AG09319 (cell line): Measurements from ENCODE around the gene SOCS1.

Experiments used
- DNase-seq: peaks from one replicate; pipeline ENCODE4 v3.0.0-alpha.2; 2010; ENCODE audit warnings: low read depth; ENCODE audit errors: extremely low read depth
- TF ChIP-seq, protein P1 (sequence below): IDR thresholded peaks from 2 replicates; pipeline ENCODE4 v1.5.1; 2011; ENCODE audit warnings: low read depth, mild to moderate bottlenecking, inconsistent platforms, low read length, moderate library complexity

The SOCS1 gene

DNA sequence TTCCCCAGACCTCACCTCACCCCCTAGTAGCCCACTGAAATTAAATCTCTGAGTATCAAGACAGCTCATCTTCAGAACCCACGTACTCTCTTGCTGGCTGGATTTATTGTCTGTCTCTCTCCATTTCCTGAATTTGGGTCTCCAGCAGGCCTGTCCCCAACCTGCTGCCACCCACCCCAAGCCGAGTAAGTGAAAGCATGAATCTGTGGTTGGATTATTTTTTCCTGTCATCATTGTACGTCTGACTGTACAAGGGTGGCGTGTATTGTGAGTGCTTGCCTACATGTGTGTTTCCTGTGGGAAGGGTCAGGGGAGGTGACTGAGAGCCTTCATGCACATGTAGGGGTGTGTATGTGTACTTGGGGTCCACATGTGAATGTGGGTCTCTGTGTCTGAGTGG is 7.7 kb upstream of the SOCS1 start:
- TF ChIP-seq, protein P1, sequence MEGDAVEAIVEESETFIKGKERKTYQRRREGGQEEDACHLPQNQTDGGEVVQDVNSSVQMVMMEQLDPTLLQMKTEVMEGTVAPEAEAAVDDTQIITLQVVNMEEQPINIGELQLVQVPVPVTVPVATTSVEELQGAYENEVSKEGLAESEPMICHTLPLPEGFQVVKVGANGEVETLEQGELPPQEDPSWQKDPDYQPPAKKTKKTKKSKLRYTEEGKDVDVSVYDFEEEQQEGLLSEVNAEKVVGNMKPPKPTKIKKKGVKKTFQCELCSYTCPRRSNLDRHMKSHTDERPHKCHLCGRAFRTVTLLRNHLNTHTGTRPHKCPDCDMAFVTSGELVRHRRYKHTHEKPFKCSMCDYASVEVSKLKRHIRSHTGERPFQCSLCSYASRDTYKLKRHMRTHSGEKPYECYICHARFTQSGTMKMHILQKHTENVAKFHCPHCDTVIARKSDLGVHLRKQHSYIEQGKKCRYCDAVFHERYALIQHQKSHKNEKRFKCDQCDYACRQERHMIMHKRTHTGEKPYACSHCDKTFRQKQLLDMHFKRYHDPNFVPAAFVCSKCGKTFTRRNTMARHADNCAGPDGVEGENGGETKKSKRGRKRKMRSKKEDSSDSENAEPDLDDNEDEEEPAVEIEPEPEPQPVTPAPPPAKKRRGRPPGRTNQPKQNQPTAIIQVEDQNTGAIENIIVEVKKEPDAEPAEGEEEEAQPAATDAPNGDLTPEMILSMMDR = no peak
- no peak for DNase-seq

DNA sequence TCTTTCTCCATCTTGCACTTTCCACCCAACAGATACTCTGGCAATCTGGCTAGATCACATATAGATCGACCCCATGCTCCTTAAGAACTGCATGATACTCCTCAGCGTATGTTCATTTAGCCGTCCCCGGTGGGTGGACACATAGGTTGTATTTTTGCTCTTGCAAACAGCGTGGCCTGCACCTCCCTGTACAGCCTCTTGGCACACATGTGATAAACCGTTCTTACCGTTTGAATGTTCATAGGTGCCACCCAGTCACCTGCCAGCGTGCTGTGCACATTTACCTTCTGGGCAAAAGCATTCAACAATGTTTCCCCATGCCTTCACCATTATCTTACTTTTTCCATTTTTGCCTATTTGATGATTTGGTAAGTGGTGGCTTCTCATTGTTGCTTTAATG is 6.9 kb upstream of the SOCS1 start:
- no peak for DNase-seq
- TF ChIP-seq, protein P1 = no peak

DNA sequence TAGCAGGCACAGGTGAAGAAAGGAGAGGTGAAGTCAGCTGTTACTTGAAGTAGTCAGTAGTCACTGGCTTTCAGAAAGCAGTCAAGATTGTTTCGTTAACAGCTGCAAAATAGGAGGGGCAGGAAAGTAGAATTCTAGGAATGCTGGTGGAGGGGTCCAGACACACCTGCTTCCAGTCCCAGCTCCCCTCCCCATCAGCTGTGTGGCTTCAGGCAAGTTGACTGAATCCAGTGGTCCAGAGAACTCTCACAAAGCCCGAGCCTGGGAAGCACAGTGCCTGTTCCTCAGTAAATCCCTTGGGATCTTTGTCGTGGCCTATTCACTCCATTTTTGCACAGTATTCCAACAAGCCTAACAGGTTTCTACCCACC is 4.6 kb upstream of the SOCS1 start:
- DNase-seq = no peak
- TF ChIP-seq, protein P1 = no peak

DNA sequence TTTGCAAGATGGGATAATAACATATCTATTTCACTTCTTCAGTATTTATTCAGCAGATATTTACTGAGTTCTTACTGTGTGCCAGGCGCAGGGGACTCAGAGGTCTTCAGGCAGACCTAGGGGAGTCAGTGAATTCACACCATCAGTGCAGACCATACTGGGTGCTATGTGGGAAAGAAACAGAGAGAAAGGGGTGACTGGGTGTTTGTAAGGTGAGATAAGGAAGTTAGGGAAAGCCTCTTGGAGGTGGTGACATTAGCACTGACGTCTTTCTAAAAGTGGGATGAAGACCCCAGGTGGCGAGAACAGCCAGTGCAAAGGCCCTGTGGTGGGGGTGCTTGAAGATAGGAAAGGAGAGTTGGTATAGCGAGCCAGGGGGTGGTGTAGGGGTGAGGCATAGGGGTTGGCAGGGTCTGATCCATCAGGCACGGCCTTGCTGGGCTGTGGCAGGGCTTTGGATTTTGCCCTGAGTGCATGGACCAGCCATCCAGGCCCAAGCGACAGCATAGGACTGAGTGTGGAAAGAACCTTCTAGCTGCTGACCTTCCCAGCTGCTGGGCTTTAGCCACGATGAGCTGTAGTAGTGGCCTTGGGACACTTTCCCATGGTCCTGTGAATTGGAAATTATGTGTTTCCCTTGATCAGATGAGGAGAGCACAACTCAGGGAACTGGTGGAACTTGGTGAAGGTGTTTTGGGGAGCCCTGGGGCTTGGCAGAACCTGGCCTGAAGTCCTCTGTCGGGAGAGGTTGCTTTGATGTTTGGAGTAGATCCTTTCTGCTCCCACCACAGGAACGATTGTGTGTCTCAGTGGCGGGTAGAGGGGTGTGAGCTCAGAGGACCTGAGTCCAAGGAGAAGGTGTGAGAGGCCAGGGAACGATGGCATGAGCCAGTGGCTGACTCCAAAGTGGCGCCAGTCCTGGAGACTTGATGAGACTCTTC is 3.9 kb upstream of the SOCS1 start:
- TF ChIP-seq, protein P1 = no peak
- DNase-seq = no peak

DNA sequence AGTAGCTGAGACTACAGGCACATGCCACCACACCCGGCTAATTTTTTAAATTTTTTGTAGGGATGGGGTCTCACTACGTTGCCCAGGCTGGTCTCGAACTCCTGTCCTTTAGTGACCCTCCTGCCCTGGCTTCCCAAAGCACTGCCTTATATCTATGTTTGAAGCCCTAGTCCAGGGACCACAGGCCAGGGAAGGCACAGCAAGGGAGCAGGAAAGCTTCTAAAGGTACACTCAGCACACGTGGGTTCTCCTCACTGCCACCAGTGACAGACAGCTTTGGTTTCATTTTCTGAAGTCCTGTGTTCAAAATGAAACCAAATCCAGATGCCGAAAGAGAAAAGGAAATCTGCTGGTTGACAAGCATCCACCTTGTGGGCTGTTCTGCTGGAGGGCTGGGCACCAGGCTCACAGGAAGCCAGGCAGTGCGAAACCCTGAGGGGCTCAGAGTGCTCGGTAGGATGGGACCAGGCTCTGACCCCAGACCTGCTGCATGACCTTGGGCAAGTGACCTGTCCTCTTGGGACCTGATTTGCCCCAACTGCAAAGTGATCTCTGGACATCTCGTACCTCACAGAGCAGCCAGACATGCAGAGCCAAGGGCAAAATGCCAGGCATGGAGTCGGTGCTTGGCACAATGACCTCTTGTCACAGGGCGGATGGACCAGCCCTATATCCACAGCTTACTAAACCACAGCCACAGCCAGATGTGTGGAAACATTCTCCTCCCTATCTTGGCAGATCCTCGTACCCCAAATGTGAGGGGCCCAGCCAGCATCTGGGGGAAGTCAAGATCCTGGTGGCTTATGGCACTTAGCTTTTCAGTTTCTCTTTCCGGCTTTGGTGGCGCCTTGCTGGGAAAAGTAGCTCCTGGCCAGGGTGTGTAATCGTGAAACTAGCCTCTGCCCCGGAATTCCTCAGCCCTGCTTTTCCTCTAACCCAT is 2.8 kb upstream of the SOCS1 start:
- no peak for DNase-seq
- TF ChIP-seq, protein P1 = no peak

DNA sequence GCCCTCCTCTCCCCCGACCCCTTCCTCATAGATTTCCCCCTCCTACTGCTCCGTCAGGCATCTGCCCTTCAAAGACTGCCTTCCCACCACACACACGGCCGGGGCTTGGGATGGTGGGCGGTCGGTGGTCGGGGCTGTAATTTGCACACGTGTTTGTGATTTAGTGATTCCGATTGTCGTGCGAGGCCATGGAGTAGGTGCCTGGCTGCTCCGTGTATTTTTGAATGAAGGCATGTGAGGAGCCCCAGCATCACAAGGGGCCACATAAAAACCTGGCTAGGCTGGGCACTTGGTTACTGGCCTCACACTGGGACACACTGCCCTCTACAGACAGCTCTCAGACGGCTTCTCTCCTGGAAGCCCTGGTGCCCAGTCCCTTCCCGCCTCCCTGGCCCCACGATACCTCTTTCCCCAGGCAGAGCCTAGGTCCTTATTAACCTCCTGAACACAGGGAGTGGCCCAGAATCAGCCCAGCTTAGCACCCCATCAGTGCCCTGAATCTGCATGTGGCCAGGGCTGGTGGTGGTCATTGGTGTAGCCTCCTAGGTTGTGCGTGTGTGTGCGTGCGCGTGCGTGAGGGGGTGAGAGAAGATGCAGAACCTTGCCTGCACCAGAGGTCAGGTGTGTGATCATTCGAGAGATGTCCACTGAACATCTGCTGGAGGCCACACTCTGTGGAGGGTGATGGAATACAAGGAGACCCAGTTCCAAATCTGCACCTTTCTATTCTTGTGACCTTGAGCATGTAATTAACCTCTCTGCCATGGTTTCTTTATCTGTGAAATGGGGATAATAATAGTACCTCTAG is 1.3 kb upstream of the SOCS1 start:
- DNase-seq = peak; percentile 44
- TF ChIP-seq, protein P1 = peak; percentile 83
